Measurements from ENCODE around the gene PHLDA3. TPM values are rescaled to one million over a fixed set of nuclear protein-coding genes. Genes with fewer than 3 reads are reported as not detected.

PHLDA3 gene
- total and polyA plus RNA-seq, 2 of the 13 experiments (the other 11 are each of a cell fraction or from before 2014, with no cell fraction given), result 16.7 to 33.6 TPM

DNA sequence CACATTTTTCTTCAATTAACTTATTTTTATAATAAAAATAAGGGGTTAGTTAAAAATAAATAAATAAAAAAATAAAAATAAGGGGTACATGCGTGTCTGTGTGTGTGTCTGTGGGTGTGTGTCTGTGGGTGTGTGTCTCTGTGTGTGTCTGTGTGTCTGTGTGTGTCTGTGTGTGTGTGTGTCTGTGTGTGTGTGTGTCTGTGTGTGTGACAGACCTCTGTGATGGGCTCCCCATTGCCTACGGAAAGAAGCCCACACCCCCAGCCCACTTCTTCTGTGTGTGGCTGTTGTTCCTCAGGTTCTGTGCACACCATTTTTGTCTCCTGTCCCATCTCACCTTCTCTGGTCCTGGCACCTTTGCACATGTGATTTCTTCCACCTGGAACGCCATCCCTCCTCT is 9.9 kb downstream of the PHLDA3 start:
- 53% methylated on average over 3 of the region's 3 CpGs for WGBS (ENCODE audit: low lambda C conversion rate)
- H2AFZ ChIP-seq (ENCODE audit: low read length), result no peak overlapping the region
- no peaks in the 10 kb centered on the region for H4K20me1 ChIP-seq (ENCODE audit: insufficient read depth, low read length)
- no peak overlapping the region for H3K9ac ChIP-seq (ENCODE audit: insufficient read depth, low read depth, low read length)
- no peaks in the 10 kb centered on the region for H3K79me2 ChIP-seq (ENCODE audit: insufficient read depth, low read length)
- peaks cover 46% of the 10 kb centered on the region for H3K4me1 ChIP-seq (ENCODE audit: insufficient read depth, low read length)
- H3K9me3 ChIP-seq (ENCODE audit: low read length), result no peaks in the 10 kb centered on the region
- BruUV-seq (replicated peaks), result no TSS peak
- no peak overlapping the region for H3K4me2 ChIP-seq (ENCODE audit: low read depth, low read length)
- H3K27ac ChIP-seq (ENCODE audit: extremely low read length, insufficient read depth, low read length), result no peak overlapping the region
- FAIRE-seq (no peak), DNase-seq (ENCODE audit: low spot score) (no peak), ATAC-seq (no peak)
- in situ Hi-C loops (cut with HindIII; ENCODE audit: extremely low pct_ligation_motif_present, low pct_unique_long_range_greater_than_20kb), result no loop called here
- no peak for TF ChIP-seq ZSCAN20 (CRISPR knock-in tag; IDR thresholded peaks at IDR 0.05; ENCODE audit: borderline replicate concordance)
- no peak for TF ChIP-seq ZSCAN21 (CRISPR knock-in tag; IDR thresholded peaks at IDR 0.05; ENCODE audit: borderline replicate concordance)
- TF ChIP-seq, protein P1, sequence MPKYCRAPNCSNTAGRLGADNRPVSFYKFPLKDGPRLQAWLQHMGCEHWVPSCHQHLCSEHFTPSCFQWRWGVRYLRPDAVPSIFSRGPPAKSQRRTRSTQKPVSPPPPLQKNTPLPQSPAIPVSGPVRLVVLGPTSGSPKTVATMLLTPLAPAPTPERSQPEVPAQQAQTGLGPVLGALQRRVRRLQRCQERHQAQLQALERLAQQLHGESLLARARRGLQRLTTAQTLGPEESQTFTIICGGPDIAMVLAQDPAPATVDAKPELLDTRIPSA (CRISPR knock-in tag; IDR thresholded peaks at IDR 0.05; ENCODE audit: borderline replicate concordance), result no peak
- no peak for TF ChIP-seq ZNF720 (CRISPR knock-in tag; IDR thresholded peaks at IDR 0.05)
- TF ChIP-seq, protein P2, sequence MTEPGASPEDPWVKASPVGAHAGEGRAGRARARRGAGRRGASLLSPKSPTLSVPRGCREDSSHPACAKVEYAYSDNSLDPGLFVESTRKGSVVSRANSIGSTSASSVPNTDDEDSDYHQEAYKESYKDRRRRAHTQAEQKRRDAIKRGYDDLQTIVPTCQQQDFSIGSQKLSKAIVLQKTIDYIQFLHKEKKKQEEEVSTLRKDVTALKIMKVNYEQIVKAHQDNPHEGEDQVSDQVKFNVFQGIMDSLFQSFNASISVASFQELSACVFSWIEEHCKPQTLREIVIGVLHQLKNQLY (CRISPR knock-in tag; IDR thresholded peaks at IDR 0.05), result no peak
- no peak for TF ChIP-seq KDM1A (CRISPR knock-in tag; IDR thresholded peaks at IDR 0.05)
- no peak for TF ChIP-seq CENPT (CRISPR knock-in tag; IDR thresholded peaks at IDR 0.05; ENCODE audit: low read depth)
- TF ChIP-seq ERF (CRISPR knock-in tag; IDR thresholded peaks at IDR 0.05), result no peak
- no peak for TF ChIP-seq ZNF33B (CRISPR knock-in tag; IDR thresholded peaks at IDR 0.05)
- no peak for TF ChIP-seq HNRNPUL1 (IDR thresholded peaks at IDR 0.05; ENCODE audit: low read depth, low read length)
- TF ChIP-seq IRF2 (CRISPR knock-in tag; IDR thresholded peaks at IDR 0.05), result no peak
- POLR2A ChIA-PET, result interaction anchor here (1.0 kb wide), 1 partner anchor 11 kb away, joined by 4 read pairs; no protein-coding TSS in a partner anchor
- H3K4me3 ChIP-seq (replicated peaks in 1 of 3; ENCODE audit: insufficient read depth in 1 of 3, low read depth in 2 of 3, low read length in 3 of 3), result no peak overlapping the region
- peaks cover 0 to 25% of the 10 kb centered on the region in 2 experiments; a peak in 3 of 5 replicates for H3K27me3 ChIP-seq (ENCODE audit: control insufficient read depth in 1 of 2, insufficient read depth in 2 of 2, low read length in 2 of 2)
- CTCF ChIA-PET (ENCODE audit: low intra/inter-chr PET ratio, low total read pairs), result no interaction called here
- no peaks in the 10 kb centered on the region for H3K36me3 ChIP-seq (replicated peaks in 1 of 2; ENCODE audit: control insufficient read depth in 1 of 2, insufficient read depth in 2 of 2, low read length in 2 of 2)
- intact Hi-C loops (cut with micrococcal nuclease; ENCODE audit: unreplicated experiment), result no loop called here
